Fibroblast of peridontal ligament (primary cell): ENCODE measurements around the gene ELP6.

Source experiments
- DNase-seq: peaks from one replicate; pipeline ENCODE4 v3.0.0-alpha.2; 2010; ENCODE audit errors: extremely low read depth

The ELP6 gene

GRCh38 chr3:47513125-47513929 lies at the start of gene ELP6:
ELP6 (minus strand) TSS chr3:47513712; CDS start chr3:47513590, 122 bp downstream.
- DNase-seq: peak; percentile 92

GRCh38 chr3:47556351-47556750 lies 42.8 kb upstream of the ELP6 start:
- no peak for DNase-seq

- no peak for DNase-seq
Measured at GRCh38 chr3:47554335-47554734, 40.8 kb upstream of the ELP6 start.

GRCh38 chr3:47553407-47553806 lies 39.9 kb upstream of the ELP6 start:
- no peak for DNase-seq

GRCh38 chr3:47542471-47543173 lies 29.1 kb upstream of the ELP6 start:
- no peak for DNase-seq

GRCh38 chr3:47541583-47542108 lies 28.1 kb upstream of the ELP6 start:
- DNase-seq: no peak

GRCh38 chr3:47540281-47540680 lies 26.8 kb upstream of the ELP6 start:
- DNase-seq: peak; percentile 13

- no peak for DNase-seq
Measured at GRCh38 chr3:47536967-47537366, 23.5 kb upstream of the ELP6 start.

GRCh38 chr3:47536221-47536891 lies 22.8 kb upstream of the ELP6 start:
- DNase-seq: no peak

GRCh38 chr3:47533996-47534454 lies 20.5 kb upstream of the ELP6 start:
- no peak for DNase-seq

- DNase-seq: peak; percentile 37
Measured at GRCh38 chr3:47533481-47533880, 20.0 kb upstream of the ELP6 start.

- no peak for DNase-seq
Measured at GRCh38 chr3:47527952-47528725, 14.6 kb upstream of the ELP6 start.

GRCh38 chr3:47525617-47526016 lies 12.1 kb upstream of the ELP6 start:
- no peak for DNase-seq

- no peak for DNase-seq
Measured at GRCh38 chr3:47523310-47524073, 10.0 kb upstream of the ELP6 start.

GRCh38 chr3:47522082-47522987 lies 8.8 kb upstream of the ELP6 start:
- DNase-seq: peak; percentile 91

GRCh38 chr3:47520756-47521155 lies 7.2 kb upstream of the ELP6 start:
- no peak for DNase-seq

GRCh38 chr3:47517937-47518336 lies 4.4 kb upstream of the ELP6 start:
- DNase-seq: no peak

GRCh38 chr3:47515864-47516319 lies 2.4 kb upstream of the ELP6 start:
- DNase-seq: peak; percentile 25

- DNase-seq: no peak
Measured at GRCh38 chr3:47515100-47515499, 1.6 kb upstream of the ELP6 start.
